GM18511 (cell line): ENCODE results near the gene KLF14.
"Not testable (repeated sequence)": the region's sequence is repeated elsewhere in the genome, so short reads cannot be mapped to it uniquely, and the experiment has no call there.

Experiments used
- ATAC-seq: cut with Tn5 transposase; IDR thresholded peaks from one replicate; pipeline ENCODE4 v1.9.1; 2021; ENCODE audit warnings: mild to moderate bottlenecking, moderate library complexity; ENCODE audit not compliant: unreplicated experiment

The KLF14 gene

GRCh38 chr7:130721486-130722277 is 12.3 kb downstream of the KLF14 start:
- ATAC-seq, result no peak

GRCh38 chr7:130719541-130719940 is 14.5 kb downstream of the KLF14 start:
- no peak for ATAC-seq

GRCh38 chr7:130712416-130712815 is 21.6 kb downstream of the KLF14 start:
- ATAC-seq, result no peak

GRCh38 chr7:130708766-130709165 is 25.2 kb downstream of the KLF14 start:
- no peak for ATAC-seq

GRCh38 chr7:130708001-130708400 is 26.0 kb downstream of the KLF14 start:
- no peak for ATAC-seq

- ATAC-seq, result no peak
These were observed 30.2 kb downstream of the KLF14 start for GRCh38 chr7:130703851-130704250.

GRCh38 chr7:130701650-130702049 is 32.4 kb downstream of the KLF14 start:
- ATAC-seq, result no peak

GRCh38 chr7:130700760-130701159 is 33.2 kb downstream of the KLF14 start:
- no peak for ATAC-seq

- ATAC-seq, result no peak
These were observed 34.3 kb downstream of the KLF14 start for GRCh38 chr7:130699686-130700085.

GRCh38 chr7:130697820-130698219 is 36.2 kb downstream of the KLF14 start:
- no peak for ATAC-seq

- no peak for ATAC-seq
These were observed 38.2 kb downstream of the KLF14 start for GRCh38 chr7:130695840-130696239.

GRCh38 chr7:130692396-130692795 is 41.6 kb downstream of the KLF14 start:
- ATAC-seq, result not testable (repeated sequence)

GRCh38 chr7:130689683-130690082 is 44.3 kb downstream of the KLF14 start:
- no peak for ATAC-seq

GRCh38 chr7:130683026-130683425 is 51.0 kb downstream of the KLF14 start:
- ATAC-seq, result no peak
